Subcutaneous adipose tissue (tissue), 4 donors: ENCODE measurements around the gene MRPS12. TPM values are rescaled to one million over a fixed set of nuclear protein-coding genes. Genes with fewer than 3 reads are reported as not detected.

Experiments used
- total RNA-seq, 4 donors: library from RNA; depleted of rRNA; stranded (reverse); fragments of >200 nt; gene quantifications; one replicate each; pipeline ENCODE4 v1.1.0, GENCODE V29; 2016
- TF ChIP-seq, protein P1 (sequence below): fragments of 450-650 bp; IDR thresholded peaks from one replicate; pipeline ENCODE4 v1.5.1; 2016; ENCODE audit warnings: low read depth, mild to moderate bottlenecking, control low read depth, antibody characterized with exemption, moderate library complexity

MRPS12 gene
- total RNA-seq, 4 donors from 2014 or later = 10.1 to 26.0 (median 23.0) TPM

DNA sequence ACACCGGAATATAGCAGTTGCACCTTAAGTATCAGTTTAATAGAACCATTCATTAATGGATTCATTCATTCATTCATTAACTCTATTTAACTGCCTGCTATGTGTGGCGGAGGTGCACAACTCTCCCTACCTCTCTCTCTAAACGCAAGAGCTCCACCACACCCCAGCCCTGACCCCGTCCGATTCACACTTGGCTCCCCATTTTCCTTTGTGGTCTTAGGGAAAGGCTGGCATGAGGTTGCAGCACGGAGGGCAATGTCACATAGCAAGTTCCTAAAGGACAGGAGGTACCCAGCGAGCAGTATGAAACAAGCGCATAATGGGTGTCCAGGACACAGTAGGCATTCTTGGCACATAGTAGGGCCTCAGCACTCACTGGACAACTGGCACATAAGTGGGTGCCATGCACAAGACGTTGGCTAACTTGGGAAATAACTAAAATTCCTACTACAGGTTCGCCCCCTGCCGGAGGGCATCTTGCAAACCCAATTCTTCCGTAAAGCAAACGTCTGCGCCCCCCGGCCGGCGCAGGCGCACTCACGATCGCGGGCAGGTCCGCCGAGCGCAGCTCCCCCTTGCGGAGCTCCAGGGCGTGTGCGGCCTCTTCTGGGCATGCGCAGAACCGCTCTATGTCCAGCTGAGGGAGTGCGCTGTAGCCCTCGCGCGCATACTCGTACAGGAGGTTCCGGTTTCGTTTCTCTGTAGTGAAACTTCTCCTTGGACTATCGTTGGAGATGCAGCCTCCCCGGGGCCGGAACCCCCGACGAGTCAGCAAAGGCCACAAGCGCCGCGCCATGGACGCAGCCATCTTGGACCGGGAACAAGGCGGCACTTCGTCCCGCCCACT, 592 bp upstream of the MRPS12 start, which contains the start of gene SARS2:
Gene SARS2, minus strand, starts transcription at position 835 of the 847 bp plus-strand sequence. Its CDS starts 27 bp downstream, at position 808.
- TF ChIP-seq, protein P1, sequence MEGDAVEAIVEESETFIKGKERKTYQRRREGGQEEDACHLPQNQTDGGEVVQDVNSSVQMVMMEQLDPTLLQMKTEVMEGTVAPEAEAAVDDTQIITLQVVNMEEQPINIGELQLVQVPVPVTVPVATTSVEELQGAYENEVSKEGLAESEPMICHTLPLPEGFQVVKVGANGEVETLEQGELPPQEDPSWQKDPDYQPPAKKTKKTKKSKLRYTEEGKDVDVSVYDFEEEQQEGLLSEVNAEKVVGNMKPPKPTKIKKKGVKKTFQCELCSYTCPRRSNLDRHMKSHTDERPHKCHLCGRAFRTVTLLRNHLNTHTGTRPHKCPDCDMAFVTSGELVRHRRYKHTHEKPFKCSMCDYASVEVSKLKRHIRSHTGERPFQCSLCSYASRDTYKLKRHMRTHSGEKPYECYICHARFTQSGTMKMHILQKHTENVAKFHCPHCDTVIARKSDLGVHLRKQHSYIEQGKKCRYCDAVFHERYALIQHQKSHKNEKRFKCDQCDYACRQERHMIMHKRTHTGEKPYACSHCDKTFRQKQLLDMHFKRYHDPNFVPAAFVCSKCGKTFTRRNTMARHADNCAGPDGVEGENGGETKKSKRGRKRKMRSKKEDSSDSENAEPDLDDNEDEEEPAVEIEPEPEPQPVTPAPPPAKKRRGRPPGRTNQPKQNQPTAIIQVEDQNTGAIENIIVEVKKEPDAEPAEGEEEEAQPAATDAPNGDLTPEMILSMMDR = no peak

DNA sequence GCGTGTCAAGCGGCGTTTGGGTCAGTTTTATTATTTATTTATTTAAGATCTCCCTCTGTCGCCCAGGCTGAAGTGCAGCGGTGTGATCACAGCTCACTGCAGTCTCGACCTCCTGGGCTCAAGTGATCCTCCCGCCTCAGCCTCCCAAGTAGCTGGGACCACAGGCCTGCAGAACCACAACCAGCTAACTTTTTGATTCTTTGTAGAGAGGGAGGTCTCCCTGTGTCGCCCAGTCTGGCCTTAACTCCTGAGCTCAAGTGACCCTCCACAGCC, 713 bp downstream of the MRPS12 start:
- TF ChIP-seq, protein P1 = no peak

DNA sequence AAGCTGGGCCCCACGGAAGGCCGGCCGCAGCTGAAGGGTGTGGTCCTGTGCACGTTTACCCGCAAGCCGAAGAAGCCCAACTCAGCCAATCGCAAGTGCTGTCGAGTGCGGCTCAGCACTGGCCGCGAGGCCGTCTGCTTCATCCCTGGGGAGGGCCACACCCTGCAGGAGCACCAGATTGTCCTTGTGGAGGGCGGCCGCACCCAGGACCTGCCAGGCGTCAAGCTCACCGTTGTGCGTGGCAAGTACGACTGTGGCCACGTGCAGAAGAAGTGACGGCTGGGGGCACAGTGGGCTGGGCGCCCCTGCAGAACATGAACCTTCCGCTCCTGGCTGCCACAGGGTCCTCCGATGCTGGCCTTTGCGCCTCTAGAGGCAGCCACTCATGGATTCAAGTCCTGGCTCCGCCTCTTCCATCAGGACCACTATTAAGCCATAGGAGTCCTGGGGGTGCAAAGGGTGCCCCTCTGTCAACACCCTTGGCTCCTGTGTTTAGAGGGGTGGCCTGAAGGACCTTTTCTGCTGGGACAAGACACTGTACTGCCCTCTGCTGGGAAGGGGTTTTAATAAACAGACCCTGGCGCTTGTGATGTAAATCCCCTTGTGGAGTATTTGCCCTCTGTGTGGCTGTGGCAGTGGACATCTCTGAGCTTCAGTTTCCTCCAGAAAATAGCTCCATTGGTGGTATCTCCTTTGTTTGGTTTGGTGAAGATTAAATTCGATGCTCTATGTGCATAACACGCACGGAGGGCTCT, 1.9 kb downstream of the MRPS12 start:
- TF ChIP-seq, protein P1 = no peak

DNA sequence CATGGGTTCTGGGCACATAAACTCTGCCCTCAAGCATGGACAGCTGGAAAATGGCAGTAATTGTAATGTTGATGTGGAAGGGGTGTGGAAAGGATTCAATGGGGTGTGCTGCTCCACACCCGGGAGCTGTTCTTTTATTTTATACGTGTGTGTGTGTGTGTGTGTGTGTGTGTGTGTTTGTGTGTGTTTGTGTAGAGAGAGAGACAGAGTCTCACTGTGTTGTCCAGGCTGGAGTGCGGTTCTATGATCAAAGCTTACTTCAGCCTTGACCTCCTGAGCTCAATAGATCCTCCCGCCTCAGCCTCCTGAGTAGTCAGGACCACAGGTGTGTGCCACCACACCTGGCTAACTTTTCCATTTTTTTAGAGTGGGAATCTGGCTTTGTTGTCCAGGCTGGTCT, 2.8 kb downstream of the MRPS12 start:
- TF ChIP-seq, protein P1 = no peak

DNA sequence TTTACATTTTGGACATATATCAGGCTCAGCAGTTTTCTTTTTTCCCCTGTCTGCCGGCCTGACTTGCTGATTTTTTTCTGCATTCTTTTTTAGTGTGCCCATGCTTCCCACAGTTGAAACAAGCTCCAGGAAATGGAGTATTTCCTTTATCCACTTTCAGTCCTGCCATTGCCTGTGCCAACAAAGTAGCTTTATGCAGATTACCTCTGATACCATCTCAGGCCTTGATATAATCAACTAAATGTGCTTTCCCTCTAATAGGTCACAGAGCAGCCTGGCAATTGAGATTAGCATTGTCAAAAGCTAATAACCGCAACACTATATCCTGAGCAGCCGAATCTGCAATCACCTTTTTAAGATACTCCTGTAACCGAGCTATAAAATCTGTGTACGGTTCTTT, 9.2 kb downstream of the MRPS12 start:
- TF ChIP-seq, protein P1 = no peak

DNA sequence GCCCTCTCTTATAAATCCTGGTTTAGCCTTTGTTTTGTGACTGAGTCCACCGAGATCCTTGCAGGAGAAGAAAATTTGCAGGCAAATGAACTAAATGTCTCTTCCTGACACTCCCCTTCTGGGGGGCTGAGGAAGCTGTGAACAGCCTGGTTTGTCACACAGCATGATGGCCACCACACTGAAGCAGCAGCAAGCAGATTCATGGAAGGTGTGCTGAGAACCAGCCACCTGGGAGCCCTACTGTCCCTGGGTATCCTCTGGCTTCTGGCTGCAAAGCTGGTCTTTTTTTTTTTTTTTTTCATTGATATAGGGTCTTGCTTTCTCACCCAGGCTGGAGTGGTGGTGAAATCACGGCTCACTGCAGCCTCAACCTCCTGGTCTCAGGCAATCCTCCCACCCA, 11.2 kb downstream of the MRPS12 start:
- TF ChIP-seq, protein P1 = no peak

DNA sequence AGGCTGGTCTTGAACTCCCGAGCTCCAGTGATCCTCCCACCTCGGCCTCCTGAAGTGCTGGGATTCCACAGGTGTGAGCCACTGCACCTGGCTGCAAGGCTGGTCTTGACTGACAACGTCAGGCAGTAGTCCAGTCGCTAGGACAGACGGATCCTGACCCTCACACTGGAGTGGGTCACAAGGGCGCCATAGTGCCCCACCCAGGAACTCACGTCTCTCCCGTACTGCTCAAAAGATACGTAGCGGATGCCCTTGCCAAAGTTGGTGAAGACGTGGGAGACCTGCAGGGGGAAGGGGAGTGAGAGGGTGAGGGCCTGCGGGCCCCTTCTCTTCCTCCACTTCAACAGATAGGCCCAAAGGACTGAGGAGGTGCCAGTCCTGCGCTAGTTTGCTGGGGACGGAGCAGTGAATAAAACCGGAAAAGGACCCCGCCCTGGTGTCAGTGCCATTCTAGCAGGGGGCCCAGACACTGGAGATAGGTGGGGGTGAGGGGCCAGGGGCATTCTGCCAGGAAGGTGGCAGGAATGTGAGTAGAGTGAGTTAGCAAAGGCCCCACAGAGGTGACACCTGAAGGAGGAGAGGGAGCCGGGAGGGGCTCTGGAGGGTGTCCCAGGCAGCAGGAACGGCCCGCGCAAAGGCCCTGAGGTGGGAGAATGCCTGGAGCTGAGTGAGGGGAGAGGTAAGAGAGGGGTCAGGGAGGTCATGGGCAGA, 11.9 kb downstream of the MRPS12 start:
- TF ChIP-seq, protein P1 = no peak
